GM06990 (cell line): ENCODE measurements around the gene RPS15A.

Experiments
- DNase-seq: peaks from one replicate; pipeline ENCODE4 v3.0.0-alpha.2; 2011; ENCODE audit not compliant: insufficient read length; ENCODE audit errors: extremely low read depth
- H3K27me3 ChIP-seq: replicated peaks from 2 replicates; pipeline ENCODE4 v1.6.0; 2011; ENCODE audit warnings: low read length; ENCODE audit not compliant: control insufficient read depth, insufficient read depth
- H3K36me3 ChIP-seq: 2 replicates; pipeline ENCODE4 v1.5.1; 2011; ENCODE audit warnings: low read length; ENCODE audit not compliant: control insufficient read depth, insufficient read depth
- H3K4me3 ChIP-seq: replicated peaks from 2 replicates; pipeline ENCODE4 v1.5.1; 2011; ENCODE audit warnings: low read depth, mild to moderate bottlenecking, control low read depth, low read length
- TF ChIP-seq, protein P1 (sequence below): IDR thresholded peaks from 2 replicates; pipeline ENCODE4 v1.5.1; 2011; ENCODE audit warnings: low read length, control low read depth, mild to moderate bottlenecking, inconsistent platforms; ENCODE audit not compliant: insufficient read depth, poor library complexity, severe bottlenecking

RPS15A gene

DNA sequence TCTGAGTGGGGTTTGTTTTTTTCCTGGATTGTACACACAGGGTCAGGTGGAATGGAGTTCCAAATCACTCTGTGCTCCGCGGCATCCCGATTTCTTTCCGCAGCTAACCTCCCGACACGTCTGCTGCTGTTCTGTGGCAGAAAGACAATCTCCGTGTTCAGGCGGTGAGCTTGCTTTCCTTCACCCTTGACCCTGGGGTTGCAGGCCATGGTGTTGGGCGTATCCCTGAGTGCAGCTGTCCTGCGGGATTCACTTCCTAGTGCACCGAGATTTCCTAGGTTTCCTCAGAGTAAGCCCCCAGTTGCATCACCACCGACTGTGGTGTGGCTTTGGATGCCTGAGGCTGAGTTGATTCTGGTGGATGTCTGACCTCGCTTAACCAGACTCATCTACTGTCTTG lies 19.0 kb upstream of the RPS15A start:
- no peak overlapping the region for H3K4me3 ChIP-seq
- DNase-seq = no peak
- TF ChIP-seq, protein P1, sequence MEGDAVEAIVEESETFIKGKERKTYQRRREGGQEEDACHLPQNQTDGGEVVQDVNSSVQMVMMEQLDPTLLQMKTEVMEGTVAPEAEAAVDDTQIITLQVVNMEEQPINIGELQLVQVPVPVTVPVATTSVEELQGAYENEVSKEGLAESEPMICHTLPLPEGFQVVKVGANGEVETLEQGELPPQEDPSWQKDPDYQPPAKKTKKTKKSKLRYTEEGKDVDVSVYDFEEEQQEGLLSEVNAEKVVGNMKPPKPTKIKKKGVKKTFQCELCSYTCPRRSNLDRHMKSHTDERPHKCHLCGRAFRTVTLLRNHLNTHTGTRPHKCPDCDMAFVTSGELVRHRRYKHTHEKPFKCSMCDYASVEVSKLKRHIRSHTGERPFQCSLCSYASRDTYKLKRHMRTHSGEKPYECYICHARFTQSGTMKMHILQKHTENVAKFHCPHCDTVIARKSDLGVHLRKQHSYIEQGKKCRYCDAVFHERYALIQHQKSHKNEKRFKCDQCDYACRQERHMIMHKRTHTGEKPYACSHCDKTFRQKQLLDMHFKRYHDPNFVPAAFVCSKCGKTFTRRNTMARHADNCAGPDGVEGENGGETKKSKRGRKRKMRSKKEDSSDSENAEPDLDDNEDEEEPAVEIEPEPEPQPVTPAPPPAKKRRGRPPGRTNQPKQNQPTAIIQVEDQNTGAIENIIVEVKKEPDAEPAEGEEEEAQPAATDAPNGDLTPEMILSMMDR = no peak
- H3K27me3 ChIP-seq = no peaks in the 10 kb centered on the region
- H3K36me3 ChIP-seq = peaks cover 14% of the 10 kb centered on the region

DNA sequence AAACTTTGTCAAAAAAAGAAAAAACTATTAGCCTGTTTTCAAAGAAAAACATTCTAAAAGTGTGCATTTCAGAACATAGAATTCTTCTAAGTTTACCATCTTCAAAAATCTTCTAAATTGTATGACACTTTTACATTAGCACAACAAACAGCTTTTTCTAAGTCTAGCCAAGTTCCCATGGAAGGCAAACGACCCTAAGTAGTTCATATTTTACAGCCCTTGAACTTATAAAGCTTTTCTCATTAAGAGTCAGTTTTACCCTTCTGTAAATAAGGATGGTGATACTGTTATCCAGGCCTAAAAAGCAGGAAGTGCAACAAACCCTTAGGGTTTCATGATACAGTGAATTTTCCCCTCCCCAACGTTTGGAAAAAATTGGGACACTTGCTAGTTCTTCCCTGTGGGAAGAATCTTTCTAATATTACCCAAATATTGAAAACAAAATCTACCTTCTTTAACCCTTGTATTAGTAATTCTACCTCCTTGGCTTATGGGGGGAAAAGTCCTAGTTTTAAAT lies 15.2 kb upstream of the RPS15A start:
- peaks cover 3% of the 10 kb centered on the region for H3K36me3 ChIP-seq
- no peak for DNase-seq
- TF ChIP-seq, protein P1 = no peak
- no peaks in the 10 kb centered on the region for H3K27me3 ChIP-seq
- H3K4me3 ChIP-seq = no peak overlapping the region

DNA sequence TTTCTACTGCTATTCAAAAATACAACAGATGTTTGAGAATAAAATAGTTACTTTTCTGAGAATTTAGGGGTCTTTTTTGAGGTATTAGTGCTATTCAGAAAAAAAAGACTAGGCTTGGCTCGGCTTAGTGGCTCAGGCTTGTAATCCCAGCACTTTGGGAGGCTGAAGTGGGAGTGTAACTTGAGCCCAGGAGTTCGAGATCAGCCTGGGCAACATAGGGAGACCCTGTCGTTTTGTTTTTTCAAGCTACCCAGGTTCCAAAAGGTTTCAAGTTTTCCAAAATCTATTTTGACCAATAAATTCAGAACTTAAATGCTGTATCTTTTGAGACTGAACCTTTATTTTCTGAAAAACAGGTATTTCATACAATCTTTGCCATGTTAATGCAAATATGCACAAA lies 14.4 kb upstream of the RPS15A start:
- Histone ChIP-seq H3K36me3 (peaks cover 2% of the 10 kb centered on the region), H3K27me3 (no peaks in the 10 kb centered on the region), H3K4me3 (no peak overlapping the region)
- DNase-seq = no peak
- TF ChIP-seq, protein P1 = no peak

DNA sequence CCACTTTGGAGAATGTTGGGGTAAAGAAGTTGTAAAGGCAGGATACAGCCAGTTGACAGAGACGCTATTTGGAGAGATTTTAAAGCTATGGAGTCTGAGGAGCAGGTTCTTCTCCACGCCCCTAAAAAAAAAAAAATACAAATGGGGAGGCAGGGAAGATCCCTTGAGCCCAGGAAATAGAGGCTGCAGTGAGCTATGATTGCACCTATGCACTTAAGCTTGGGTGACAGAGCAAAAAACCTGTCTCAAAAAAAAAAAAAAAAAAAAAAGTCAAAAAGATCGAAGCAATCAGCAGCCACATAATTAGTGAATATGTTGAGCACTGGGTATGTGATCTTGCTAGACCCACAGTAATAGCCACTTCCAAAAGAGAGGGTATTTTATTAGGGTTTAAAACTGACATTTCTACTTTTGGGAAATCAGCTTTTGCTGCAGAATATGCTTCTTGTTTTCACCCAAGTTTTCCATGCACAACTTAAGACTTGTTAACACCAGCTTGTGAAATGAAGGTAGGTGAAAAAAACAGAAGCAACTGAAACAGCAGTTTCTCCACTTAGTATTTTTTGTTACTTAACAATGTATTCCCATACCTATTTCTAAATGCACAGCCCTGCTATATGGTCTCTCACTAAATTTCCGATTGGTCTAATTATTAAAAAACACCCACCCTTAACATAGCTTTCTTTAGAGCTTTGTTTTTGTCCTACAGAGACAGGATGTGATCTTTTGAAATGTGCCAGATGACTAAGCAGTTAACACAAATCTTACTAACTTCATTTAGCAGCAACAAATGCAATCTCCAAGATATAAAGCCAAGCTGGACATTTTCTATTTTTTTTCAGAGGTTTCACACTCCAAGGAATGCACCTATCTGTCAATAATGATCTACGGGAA lies 13.7 kb upstream of the RPS15A start:
- H3K4me3 ChIP-seq = no peak overlapping the region
- peaks cover 2% of the 10 kb centered on the region for H3K36me3 ChIP-seq
- TF ChIP-seq, protein P1 = no peak
- H3K27me3 ChIP-seq = no peaks in the 10 kb centered on the region
- DNase-seq = no peak

DNA sequence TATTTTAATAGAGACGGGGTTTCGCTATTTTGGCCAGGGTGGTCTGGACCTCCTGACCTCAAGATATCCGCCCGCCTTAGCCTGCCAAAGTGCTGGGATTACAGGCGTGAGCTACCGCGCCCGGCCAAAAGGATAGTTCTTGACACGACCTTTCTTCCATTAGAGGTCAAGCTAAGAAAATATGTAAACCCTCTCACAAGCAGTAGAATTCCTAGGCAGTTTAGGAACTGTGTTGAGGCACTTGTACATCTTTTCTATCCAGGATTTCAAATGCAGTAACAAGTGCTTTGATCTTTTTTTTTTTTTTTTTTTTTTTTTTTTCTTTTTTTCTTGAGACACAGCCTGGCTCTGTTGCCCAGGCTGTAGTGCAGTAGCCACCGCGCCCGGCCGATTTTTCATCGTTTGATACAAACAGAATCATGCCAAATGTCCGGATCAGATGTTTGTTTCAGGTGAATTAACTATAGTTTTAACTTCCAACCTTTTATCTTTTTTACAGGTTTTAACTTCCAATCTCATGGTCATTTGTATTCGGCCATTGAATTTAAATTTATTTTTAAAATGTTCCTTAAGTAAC lies 12.7 kb upstream of the RPS15A start:
- no peaks in the 10 kb centered on the region for H3K27me3 ChIP-seq
- no peak overlapping the region for H3K4me3 ChIP-seq
- TF ChIP-seq, protein P1 = no peak
- no peak for DNase-seq
- peaks cover 2% of the 10 kb centered on the region for H3K36me3 ChIP-seq
